ENCODE data around the gene SLC15A1.

- TF ChIP-seq ZNF2 (tag by site-specific recombination; IDR thresholded peaks at IDR 0.05): no peak
- TF ChIP-seq CTCF (tag by site-specific recombination; IDR thresholded peaks at IDR 0.05): no peak
- TF ChIP-seq ZNF544 (tag by site-specific recombination; IDR thresholded peaks at IDR 0.05): no peak
- TF ChIP-seq ZNF274 (IDR thresholded peaks at IDR 0.05; ENCODE audit: low read length): no peak
- no peak for TF ChIP-seq ZNF274 (tag by site-specific recombination; IDR thresholded peaks at IDR 0.05; ENCODE audit: borderline replicate concordance)
- no peak for TF ChIP-seq ZSCAN30 (tag by site-specific recombination; IDR thresholded peaks at IDR 0.05)
Measured at GRCh38 chr13:98743377-98743776, 9.1 kb downstream of the SLC15A1 start.

All from HEK293 (cell line).